HG03139 (cell line): Measurements from ENCODE around the gene ADGRE2.

Experiments
- ATAC-seq: cut with Tn5 transposase; IDR thresholded peaks from one replicate; pipeline ENCODE4 v1.9.1; 2021; ENCODE audit not compliant: unreplicated experiment

Gene ADGRE2

DNA sequence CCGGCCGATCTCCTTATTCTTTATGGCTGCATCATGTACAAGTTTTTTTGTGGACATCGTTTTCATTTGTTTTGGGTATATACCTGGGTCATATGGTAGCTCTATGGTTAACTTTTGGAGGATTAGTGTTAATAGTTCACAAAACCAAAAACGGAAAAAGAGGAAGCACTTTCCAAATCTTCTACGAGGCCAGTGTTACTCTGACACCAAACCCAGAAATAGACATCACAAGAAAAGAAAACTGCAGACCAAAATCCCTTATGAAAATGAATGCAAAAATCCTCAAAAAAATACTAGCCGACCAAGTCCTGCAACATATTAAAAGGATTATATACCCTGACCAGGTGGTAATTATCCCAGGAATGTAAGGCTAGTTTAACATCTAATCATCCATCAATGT, 29.8 kb downstream of the ADGRE2 start:
- ATAC-seq = no peak

DNA sequence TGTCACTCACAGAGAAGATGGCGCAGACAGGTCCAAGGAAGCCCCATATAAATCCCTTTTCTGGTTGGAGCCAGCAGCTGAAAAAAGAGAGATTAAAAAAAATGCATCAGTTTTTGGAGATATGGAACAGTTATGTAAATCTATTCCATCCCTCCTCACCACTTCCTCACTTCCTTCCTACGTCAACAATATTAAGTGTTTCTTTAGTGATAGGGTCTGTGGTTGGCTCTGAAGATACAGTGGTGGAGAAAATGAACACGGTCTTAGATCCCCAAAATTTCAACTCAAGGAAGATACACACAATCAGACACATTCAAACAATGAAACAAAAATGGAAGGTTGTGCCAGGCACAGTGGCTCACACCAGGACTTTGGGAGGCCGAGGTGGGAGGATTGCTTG, 31.5 kb downstream of the ADGRE2 start:
- no peak for ATAC-seq

DNA sequence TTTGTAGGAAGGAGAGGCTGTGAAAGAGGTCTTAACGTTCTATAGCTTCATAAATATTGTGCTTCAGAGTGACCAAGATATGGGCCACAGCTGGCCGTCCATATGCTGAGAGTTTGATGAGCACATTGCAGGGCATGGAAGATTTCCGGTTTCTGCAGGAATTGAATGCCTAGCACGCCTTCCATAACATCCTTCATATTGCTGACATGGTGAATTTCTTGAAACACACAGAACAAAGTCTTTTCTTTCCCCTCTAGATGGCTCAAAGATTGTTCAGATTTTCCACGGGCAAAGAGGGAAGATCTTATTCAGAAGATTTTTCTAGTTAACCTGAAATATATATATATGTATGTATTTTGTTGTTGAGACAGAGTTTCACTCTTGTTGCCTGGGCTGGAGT, 42.4 kb downstream of the ADGRE2 start:
- ATAC-seq = no peak

DNA sequence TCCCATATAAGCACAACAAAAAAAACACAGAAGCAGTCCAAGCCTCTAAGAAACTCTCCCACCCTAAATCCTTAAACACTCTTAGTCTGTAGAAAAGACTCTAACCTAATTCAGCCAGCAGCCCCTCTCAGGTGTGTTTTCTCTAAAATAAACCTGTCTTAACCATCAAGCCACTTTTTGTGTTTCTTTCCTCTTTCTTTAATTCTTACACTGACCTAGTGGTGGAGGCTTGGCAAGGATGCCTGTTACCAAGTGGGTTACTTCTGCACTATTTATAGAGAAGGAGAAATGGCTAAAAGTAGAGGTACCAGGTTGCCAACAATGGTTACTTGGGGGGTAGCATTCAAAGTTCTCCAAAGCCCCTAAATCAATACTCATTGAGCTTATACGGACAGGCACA, 44.8 kb downstream of the ADGRE2 start:
- ATAC-seq = no peak

DNA sequence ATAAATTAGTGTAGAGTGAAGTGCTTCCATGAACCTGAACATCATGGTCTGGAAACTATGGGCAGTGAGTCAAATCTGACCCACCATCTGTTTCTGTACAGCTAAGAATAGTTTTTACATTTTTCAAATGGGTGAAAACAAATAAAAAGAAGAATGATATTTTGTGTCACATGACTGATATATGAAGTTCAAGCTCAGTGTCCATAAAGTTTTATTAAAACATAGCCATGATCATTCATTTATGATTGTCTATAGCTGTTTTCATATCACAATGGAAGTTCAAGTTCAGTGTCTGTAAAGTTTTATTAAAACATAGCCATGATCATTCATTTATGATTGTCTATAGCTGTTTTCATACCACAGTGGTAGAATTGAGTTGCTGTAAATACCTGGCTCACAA, 45.9 kb downstream of the ADGRE2 start:
- ATAC-seq = no peak

DNA sequence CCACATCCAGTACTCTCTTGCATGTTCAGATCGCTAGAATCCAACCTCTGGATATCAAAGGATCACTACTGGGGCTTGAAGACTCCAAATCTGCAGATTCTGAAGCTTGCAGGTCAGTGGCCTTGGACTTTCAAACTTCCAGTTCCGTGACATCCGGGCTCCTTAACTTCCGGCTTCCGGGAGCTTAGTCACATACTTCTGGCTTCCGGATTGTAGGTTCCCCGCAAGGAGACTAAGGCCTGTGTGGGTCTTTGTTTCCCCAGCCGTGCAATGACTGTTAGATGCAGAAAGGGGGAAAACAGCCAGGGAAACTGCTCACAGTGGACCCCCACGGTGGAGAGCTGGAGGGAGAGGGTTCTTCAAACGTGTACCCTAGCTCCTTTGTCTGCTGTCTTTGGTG, 47.2 kb downstream of the ADGRE2 start:
- ATAC-seq = no peak

DNA sequence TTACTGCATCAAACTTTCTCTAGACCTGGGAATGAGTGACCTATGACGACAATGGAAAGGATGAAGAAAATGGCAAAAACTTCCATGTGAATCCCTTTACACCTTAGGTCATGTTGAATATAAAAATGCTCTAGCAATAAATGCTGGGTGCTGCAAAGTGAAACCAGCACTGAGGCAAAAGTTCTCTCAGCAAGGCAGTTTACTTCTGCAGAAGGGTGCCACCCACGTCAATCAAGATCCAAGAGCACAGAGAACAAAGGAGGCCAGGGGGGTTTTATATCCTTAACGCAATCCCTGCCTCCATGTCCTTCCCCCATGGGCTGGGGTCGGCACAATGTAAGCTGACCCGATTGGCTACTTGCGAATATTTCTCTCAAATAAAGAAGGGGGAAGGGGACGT, 49.8 kb downstream of the ADGRE2 start:
- no peak for ATAC-seq

DNA sequence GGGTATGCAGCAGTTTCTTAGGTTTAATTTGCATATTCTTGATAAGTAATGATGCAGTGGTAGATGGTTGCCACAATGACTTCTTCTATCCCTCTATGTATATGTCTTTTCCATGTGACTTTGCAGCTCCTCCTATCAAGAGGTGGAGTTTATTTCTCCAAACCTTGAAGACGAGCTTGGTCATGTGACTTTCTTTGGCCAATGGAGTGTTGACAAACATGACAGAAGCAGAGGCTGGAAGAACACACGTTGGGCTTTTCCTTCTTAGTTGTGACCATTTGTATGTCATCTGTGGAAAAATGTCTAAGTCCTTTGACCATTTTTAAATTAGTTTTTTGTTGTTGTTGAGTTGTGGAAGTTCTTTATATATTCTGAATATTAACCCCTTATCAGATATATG, 56.2 kb downstream of the ADGRE2 start:
- ATAC-seq = no peak

DNA sequence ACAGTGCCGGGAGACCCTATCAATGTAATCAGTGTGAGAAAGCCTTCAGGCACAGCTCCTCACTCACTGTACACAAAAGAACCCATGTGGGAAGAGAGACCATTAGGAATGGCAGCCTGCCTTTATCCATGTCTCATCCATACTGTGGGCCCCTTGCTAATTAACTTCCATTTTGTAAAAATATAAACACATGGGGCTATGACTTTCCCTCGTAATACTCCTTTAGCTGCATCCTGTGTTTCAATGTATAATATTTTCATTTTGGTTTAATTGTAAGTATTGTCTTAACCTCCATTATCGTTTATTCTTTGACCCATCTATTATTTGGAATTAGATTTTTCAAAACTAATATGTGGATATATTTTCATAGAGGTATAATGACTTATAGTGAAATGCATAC, 59.2 kb downstream of the ADGRE2 start:
- ATAC-seq = no peak

DNA sequence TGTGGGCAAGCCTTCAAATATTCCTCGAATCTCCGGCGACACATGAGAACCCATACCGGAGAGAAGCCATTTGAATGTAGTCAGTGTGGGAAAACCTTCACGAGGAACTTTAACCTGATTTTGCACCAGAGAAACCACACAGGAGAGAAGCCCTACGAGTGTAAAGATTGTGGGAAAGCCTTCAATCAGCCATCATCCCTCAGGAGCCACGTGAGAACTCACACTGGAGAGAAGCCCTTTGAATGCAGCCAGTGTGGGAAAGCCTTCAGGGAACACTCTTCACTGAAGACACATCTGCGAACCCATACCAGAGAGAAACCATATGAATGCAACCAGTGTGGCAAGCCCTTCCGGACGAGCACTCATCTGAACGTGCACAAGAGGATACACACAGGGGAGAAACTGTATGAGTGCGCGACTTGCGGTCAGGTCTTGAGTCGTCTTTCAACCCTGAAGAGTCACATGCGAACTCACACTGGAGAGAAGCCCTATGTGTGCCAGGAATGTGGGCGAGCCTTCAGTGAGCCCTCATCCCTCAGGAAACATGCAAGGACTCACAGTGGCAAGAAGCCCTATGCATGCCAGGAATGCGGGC, 59.7 kb downstream of the ADGRE2 start:
- no peak for ATAC-seq

DNA sequence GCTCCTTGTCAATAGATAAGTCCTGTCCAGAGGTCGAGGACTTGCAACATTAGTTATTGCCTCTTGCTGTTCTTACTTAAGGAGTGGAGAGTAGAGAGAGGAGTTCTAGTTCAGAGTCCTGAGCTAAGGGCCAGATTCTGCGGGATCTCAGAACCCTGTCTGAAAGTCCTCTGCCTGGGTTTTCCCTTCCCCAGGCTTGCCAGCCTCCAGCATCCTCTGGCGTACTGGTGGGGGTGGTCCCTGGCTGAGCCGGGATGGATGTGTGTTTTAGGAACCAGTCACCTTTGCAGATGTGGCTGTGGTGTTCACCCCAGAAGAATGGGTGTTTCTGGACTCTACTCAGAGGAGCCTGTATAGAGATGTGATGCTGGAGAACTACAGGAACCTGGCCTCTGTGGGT, 62.5 kb downstream of the ADGRE2 start:
- no peak for ATAC-seq

DNA sequence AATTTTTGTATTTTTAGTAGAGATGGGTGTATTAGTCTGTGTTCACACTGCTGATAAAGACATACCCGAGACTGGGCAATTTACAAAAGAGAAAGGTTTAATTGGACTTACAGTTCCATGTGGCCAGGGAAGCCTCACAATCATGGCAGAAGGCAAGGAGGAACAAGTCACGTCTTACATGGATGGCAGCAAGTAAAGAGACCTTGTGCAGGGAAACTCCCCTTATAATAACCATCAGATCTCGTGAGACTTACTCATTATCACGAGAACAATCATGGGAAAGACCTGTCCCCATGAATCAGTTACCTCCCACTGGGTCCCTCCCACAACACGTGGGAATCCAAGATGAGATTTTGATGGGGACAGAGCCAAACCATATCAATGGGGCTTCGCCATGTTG, 73.9 kb downstream of the ADGRE2 start:
- ATAC-seq = no peak

DNA sequence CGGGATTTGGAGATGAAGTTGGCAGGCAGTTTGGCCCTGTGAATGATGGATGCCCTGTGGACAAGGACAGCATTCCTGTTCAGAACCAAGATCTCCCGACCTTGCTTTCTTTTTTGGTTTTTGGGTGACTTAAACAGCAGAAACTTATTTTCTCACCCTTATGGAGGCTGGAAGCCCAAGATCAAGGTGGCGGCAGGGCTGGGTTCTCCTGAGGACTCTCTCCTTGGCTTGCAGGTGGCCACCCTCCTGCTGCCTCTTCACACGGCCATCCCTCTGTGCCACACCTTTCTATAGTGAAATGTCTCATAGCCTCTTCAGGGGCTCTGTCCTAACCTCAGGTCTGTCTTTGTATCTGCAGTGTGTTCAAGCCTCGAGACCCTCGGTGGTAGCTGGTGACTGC, 74.5 kb downstream of the ADGRE2 start:
- no peak for ATAC-seq

DNA sequence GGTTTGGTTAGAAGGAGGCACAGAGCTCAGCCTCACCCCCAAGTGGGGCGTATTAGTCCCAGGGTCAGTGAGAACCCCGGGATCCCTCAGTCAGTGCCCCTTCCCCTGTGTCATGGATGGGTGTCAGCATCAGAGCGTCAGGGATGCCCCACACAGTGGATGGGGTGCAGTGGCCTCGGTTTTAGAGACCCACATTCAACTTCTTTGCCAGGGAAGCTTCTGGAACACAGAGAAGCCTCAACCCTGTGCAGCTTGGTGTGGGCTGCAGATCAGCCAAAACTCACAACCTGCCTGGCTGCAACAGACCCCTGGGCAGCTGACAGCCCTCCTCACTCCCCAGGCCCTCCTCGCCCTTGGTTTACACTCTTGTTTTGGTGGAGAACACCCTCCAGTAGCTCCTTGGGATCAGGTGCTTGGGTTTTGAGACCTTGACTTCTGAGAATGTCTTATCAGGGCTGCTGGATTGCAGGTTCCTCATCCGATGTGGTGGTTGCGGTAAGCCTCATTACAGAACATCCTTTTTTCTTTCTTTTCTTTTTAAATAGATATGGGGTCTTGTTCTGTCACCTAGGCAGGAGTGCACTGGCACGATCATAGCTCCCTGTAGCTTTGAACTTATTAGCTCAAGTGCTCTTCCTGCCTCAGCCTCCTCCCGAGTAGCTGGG, 77.5 kb downstream of the ADGRE2 start:
- no peak for ATAC-seq

DNA sequence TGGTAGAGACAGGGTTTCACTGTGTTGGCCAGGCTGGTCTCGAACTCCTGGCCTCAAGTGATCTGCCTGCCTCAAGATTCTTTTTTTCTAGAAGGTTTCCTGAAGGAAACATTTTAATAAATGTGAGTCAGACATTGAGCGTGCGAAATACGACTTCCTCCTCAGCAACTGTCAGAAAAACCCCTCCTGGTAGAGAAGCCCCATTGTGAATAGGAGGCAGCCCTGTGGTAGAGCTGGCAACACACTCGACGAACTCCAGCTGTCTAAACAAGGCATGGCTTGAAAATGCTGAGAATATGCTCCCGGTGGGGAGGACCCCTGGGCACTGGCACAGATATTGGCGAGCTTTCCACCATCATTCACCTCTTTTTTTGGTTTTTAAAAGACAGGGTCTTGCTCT, 78.7 kb downstream of the ADGRE2 start:
- ATAC-seq = no peak

DNA sequence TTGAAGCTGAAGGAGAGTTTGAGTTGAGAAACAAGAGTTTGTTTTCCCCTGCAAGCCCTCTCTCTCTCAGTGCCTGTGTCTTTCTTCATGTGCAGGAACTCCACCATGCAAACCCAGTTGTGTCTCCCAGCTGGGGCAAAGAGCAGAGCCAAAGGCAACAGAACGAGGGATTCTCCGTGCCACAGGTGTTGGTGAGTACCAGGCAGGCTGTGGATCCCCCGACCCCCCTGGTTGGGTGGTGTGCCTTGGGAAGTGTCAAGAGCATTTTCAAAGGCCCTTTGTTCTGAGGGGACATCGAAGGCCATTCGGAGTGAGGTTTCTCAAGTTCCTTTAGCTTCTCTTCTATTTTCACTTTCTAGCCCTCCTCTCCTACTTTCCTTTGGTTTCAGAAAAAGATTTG, 82.9 kb downstream of the ADGRE2 start:
- no peak for ATAC-seq

DNA sequence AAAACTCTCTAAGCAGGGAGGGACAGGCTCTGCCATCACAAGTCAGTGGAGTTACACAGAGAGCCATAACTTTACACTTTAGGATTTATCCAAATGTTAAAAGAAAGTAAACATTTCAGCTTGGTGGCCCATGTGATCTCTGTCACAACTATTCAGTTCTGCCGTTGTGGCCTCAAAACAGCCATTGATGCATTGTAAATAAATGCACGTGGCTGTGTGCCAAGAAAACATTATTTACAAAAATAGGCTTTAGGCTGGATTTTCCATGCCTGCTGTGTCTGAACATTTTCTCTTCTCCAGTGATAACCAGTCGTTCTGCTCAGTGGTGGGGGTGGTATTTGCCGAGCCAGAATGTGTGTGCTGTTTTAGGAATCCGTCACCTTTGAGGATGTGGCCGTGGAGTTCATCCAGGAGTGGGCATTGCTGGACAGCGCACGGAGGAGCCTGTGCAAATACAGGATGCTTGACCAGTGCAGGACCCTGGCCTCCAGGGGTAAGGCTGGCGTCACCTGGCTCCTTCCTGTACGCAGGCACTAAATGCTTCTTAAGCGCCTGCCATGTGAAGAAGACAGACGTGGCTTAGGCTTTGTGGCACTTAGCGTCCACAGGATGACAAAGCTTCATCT, 83.6 kb downstream of the ADGRE2 start:
- no peak for ATAC-seq

DNA sequence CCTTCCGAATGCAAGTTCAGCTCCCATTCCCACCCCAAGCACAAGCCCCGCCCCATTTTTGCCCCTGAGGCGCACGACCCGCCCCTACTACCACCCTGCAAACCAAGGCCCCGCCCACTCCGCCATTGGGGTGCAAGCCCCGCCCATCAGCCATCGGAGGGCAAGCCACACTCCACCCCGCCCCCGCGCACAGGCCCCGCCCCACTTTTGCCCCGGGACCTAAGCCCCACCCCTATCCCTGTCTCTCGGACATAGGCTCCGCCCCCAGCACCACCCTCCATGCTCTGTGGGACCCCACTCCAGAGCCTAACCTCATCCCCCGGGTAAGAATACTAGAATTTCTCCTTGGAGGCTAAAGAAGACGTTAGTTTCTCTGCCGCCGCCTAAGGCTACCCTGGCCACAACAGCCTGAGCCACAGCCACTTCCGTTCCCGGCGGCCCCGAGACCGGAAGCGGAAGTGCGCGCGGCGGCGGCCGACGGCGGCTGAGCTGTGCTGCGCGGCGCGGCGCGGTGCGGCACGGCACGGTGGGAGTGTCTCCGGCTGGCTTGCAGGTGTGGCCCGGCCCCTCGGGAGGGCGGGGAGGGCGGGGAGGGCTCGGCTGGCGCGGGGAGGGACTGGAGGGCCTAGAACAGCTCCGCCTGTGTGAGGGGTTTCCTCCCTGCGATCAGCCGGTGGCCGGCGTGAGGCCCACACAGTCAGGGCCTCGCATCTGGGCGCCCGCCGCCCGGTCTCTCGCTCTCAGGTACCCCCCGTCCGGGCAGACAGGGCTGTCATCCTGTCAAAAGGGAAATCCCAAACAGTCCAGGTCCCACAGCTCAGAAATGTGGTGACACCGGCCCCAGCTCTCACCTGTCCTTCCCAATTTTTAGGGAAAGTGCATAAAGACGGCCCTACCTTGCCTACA, 88.5 kb downstream of the ADGRE2 start, which contains the start of gene ZNF333:
Gene ZNF333, plus strand, starts transcription at position 451 of the 906 bp plus-strand sequence. CDS start 3,444 bp downstream, outside the sequence.
- ATAC-seq = peak; percentile 89

DNA sequence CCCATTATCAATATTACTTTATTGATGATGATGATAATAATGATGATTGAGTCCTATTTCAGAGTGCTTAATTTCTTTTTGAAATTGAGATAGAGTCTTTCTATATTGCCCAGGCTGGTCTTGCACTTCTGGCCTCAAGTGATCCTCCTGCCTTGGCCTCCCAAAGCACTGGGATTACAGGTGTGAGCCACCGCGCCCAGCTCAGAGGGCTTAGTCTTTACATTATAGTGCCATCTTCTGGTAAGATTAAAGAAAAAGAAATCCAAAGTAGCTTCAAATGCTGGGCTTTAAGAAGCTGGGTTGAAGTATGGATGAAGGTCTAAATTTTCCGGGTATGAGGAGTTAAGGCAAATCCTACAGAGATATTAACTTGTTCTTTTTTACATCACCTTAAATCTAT, 91.9 kb downstream of the ADGRE2 start:
- no peak for ATAC-seq

DNA sequence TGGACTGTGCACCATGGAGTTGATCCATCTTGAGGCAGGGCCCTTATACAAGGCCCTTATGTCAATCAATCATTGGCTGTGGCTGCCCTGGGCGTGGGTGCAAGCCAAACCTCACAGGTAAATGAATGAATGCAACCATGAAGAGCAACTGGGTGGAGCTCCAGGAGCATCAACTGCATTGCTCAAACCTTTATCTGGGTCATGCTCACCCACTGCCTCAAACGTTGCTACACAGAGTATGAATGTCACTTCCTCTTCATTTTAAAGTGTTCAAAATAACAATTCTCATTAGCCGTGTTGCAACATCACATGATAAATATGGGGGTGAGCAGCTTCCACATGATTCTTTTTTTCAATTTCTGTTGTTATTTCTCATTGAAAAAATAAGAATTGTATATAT, 94.9 kb downstream of the ADGRE2 start:
- no peak for ATAC-seq
